HUES48 (cell line): ENCODE results near the gene OR5C1.

Source experiments
- H3K27ac ChIP-seq: one replicate; pipeline ENCODE4 v1.7.0; 2013; ENCODE audit warnings: low read depth, low read length, inconsistent platforms
- H3K27me3 ChIP-seq: 2 replicates; pipeline ENCODE4 v1.6.1; 2013; ENCODE audit warnings: mild to moderate bottlenecking, low read length; ENCODE audit not compliant: control insufficient read depth, insufficient read depth
- H3K36me3 ChIP-seq: 2 replicates; pipeline ENCODE4 v1.6.1; 2013; ENCODE audit warnings: low read length; ENCODE audit not compliant: control insufficient read depth, insufficient read depth
- H3K4me1 ChIP-seq: 2 replicates; pipeline ENCODE4 v1.6.1; 2013; ENCODE audit warnings: mild to moderate bottlenecking, low read length; ENCODE audit not compliant: control insufficient read depth, insufficient read depth
- H3K4me3 ChIP-seq: 2 replicates; pipeline ENCODE4 v1.5.1; 2013; ENCODE audit warnings: mild to moderate bottlenecking, low read depth, low read length
- H3K9ac ChIP-seq: 2 replicates; pipeline ENCODE4 v1.6.1; 2013; ENCODE audit warnings: mild to moderate bottlenecking, low read depth, low read length, moderate library complexity
- H3K9me3 ChIP-seq: 2 replicates; pipeline ENCODE4 v1.6.1; 2013; ENCODE audit warnings: low read length; ENCODE audit not compliant: control insufficient read depth, insufficient read depth

Gene OR5C1

DNA sequence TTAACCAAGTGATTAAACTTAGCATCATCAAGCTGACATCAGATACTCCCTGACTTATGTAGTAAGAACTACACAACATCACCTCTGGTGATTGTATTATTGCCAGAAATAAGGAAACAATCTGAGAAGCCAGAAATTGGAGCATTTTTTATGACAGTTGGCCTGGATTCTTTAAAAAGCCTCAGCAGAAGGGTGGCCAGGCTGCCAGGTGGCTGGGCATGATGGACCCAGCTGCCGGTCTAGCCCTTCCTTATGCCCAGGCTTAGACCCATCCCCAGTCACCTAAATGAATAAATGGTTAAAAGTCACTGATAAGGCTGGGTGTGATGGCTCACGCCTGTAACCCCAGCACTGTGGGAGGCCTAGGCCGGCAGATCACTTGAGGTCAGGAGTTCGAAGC lies 24.0 kb downstream of the OR5C1 start:
- Histone ChIP-seq H3K9me3 (no peaks in the 10 kb centered on the region), H3K4me3 (no peak overlapping the region), H3K36me3 (peaks cover 4% of the 10 kb centered on the region; the same call in 1 of the 2 replicates), H3K27ac (no peak overlapping the region), H3K27me3 (no peaks in the 10 kb centered on the region), H3K9ac (no peak overlapping the region), H3K4me1 (peaks cover 4% of the 10 kb centered on the region; the same call in 1 of the 2 replicates)

DNA sequence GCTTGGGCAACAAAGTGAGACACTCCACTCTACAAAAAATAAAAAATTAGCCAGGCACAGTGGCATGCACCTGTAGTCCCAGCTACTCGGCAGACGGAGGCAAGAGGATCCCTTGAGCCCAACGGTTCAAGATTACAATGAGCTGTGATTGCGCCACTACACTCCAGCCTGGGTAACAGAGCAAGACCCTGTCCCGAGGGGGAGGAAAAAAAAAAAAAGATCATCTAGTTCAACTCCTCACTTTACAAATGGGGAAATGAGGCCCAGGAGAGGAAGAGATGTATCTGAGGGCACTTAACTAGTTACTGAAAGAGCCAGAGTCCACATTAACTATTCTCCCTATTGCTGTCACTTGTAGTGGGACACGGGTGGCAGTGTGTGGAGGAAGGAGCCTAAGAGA lies 25.8 kb downstream of the OR5C1 start:
- H3K4me1 ChIP-seq: peaks cover 4% of the 10 kb centered on the region; the same call in 1 of the 2 replicates
- H3K4me3 ChIP-seq: no peak overlapping the region
- H3K9ac ChIP-seq: no peak overlapping the region
- H3K9me3 ChIP-seq: no peaks in the 10 kb centered on the region
- H3K27me3 ChIP-seq: no peaks in the 10 kb centered on the region
- no peak overlapping the region for H3K27ac ChIP-seq
- H3K36me3 ChIP-seq: peaks cover 19% of the 10 kb centered on the region

DNA sequence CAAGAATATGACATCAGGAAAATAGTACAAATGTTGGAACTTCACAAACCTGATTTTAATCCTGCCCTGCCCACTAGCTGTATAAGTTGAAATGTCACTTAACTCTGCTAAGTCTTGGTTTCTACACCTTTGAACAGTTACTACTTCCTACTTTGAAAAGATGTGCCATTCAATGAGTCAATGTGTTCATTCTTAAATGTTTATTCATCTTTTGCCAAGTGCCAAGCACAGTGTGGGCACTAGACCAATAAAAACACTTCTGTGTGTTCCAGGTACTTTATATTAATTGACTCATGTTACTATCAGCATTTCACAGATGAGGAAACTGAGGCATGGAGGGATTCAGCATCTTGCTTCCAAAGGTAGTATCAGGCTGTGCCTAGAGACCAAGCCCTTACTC lies 26.8 kb downstream of the OR5C1 start:
- H3K36me3 ChIP-seq: peaks cover 29% of the 10 kb centered on the region
- no peaks in the 10 kb centered on the region for H3K4me1 ChIP-seq
- H3K9me3 ChIP-seq: no peaks in the 10 kb centered on the region
- H3K27me3 ChIP-seq: no peaks in the 10 kb centered on the region
- no peak overlapping the region for H3K9ac ChIP-seq
- H3K4me3 ChIP-seq: no peak overlapping the region
- no peak overlapping the region for H3K27ac ChIP-seq

DNA sequence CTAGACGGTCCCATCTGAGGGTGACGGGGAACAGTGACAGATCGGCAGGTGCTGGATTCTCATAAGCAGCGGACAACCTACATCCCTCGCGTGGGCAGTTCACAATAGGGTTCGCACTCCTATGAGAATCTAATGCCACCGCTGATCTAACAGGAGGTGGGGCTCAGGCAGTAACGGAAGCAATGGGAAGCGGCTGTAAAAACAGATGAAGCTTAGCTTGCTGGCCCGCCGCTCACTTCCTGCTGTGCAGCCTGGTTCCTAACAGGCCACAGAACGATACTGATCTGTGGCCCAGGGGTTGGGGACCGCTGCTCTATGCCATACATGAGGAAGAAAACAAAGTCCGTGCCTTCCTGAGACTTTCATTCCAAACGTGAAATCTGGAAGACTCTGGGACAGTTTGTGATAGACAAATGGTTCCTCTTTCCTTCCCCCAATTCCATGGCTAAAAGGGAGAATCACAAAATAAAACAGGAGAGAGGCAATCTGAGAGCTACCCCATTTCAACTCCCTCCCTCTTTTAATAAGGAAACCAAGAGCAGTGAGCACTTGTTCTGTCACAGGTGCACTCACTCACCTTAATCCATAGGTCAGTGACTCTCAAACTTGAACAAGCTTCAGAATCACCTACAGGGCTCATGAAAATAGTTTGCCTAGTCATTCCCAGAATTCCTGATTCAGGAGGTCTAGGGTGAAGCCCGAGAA lies 27.6 kb downstream of the OR5C1 start:
- Histone ChIP-seq H3K4me1 (no peaks in the 10 kb centered on the region), H3K36me3 (peaks cover 36% of the 10 kb centered on the region), H3K4me3 (no peak overlapping the region), H3K9me3 (no peaks in the 10 kb centered on the region), H3K27ac (no peak overlapping the region), H3K9ac (no peak overlapping the region), H3K27me3 (no peaks in the 10 kb centered on the region)

DNA sequence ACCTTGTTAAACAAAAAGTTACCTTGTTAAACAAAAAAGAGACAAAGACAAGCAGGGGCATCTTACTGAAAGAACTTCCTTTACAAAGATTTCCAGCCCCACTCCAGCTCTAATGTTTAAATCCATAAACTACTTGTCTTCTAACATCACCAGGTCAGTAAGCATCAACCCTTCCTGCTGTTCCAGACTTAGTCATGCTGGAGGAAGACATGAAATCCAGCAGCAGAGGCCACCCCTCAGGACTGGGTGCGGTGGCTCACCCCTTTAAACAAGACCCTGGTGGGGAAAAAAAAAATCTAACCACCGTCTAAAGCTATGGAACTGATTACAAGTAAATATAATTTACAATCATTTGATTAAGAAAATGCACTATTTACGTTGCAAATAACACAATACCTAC lies 30.6 kb downstream of the OR5C1 start:
- Histone ChIP-seq H3K27ac (no peak overlapping the region), H3K36me3 (peaks cover 65% of the 10 kb centered on the region), H3K9ac (no peak overlapping the region), H3K4me3 (no peak overlapping the region), H3K9me3 (no peaks in the 10 kb centered on the region), H3K4me1 (no peaks in the 10 kb centered on the region), H3K27me3 (no peaks in the 10 kb centered on the region)

DNA sequence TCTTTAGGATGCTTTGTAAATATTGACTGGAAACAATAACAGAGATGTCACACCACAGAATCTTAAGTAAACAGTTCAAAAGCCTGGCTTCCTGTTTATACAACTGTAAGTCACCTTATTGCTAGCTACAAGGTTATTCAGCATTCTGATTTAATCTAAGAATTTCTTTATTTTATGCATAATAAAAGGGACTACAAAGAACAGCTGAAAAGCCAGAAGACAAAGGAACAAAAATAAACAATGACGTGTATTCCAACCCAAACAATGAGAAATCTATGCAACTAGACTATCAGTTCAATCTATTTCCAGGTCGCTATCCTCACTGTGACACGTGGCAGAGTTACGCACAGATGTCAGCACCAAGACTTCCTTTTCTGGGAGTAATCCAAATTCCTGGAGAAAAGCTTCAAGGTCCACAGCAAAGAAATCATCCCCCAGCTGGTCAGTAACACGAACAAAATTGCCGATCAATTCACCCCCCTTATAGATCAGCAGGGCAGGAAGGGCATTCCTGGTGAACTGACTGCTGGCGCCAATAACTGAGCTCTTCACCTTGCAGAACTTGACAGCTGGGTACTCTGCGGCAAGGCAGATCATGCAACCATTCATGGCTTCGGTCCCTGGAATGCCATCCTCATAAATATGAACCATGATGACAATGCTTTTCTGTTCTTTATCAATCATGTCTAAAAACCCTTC lies 31.2 kb downstream of the OR5C1 start:
- H3K27me3 ChIP-seq: no peaks in the 10 kb centered on the region
- no peaks in the 10 kb centered on the region for H3K4me1 ChIP-seq
- no peak overlapping the region for H3K9ac ChIP-seq
- no peak overlapping the region for H3K27ac ChIP-seq
- H3K4me3 ChIP-seq: no peak overlapping the region
- peaks cover 71% of the 10 kb centered on the region for H3K36me3 ChIP-seq
- no peaks in the 10 kb centered on the region for H3K9me3 ChIP-seq

DNA sequence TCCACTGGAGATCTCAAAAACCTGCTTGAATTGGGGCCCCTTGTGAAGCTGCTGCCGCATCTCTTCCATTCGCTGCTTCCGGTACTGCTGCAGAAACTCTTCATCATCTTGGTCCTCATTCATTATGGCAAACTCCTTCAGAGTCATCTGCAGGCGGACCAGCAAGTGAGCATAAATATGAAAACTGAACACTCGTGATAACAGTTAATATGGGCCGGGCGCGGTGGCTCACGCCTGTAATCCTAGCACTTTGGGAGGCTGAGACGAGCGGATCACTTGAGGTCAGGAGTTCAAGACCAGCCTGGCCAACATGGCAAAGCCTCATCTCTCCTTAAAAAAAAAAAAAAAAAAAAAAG lies 31.7 kb downstream of the OR5C1 start:
- no peak overlapping the region for H3K4me3 ChIP-seq

DNA sequence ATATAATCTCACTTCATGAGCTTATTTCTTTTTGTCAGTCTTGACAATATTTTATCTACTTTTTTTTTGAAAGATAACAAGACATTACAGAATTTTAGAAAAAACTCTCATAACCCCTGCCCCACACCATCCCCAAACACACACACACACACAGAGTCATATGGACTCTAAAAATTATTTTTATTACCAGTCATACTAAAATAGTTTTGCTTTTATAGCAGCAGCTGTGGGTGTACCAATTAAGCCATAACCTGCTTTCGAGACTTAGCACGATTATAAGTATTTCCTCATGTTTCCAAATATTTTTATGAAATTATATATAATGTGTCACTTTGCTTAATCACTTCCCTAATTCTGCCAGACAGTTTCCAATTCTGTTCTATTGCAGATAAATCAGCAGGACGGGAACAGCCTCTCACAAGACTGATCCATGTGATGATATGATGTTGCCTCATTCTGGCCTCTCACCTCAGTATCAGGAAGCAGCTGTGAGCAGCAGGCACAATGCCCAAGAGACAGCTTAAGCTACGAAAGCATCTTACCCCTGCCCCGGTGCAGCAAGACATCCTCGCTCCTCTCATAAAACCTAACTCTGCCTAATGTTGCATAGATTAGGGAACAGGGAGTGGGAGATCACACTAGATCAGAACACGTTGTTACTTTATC lies 32.7 kb downstream of the OR5C1 start:
- Histone ChIP-seq H3K4me3 (no peak overlapping the region), H3K4me1 (no peaks in the 10 kb centered on the region), H3K27me3 (no peaks in the 10 kb centered on the region), H3K9ac (no peak overlapping the region), H3K36me3 (peaks cover 84% of the 10 kb centered on the region), H3K9me3 (no peaks in the 10 kb centered on the region), H3K27ac (no peak overlapping the region)

More for the DNA sequence above, 31.7 kb downstream of the OR5C1 start:
- H3K27ac ChIP-seq: no peak overlapping the region
- no peaks in the 10 kb centered on the region for H3K27me3 ChIP-seq
- no peak overlapping the region for H3K9ac ChIP-seq
- no peaks in the 10 kb centered on the region for H3K9me3 ChIP-seq
- H3K36me3 ChIP-seq: peaks cover 75% of the 10 kb centered on the region
- H3K4me1 ChIP-seq: no peaks in the 10 kb centered on the region

DNA sequence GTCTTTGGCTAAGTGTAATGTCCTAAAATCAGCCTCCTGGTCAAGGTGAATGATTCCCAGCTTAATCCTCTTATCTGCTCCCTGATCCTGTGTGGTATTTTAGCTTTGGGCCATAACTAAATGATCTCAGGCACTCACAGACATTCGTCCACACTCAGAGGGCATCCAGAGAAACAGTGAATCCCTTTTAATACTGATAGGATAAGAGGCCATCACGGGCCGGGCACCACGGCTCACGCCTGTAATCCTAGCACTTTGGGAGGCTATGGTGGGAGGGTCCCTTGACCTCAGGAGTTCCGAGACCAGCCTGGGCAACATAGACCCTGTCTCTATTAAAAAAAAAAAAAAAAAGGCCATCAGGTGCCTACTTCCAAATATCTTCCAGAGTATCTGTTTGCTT lies 33.3 kb downstream of the OR5C1 start:
- Histone ChIP-seq H3K4me3 (no peak overlapping the region), H3K27me3 (no peaks in the 10 kb centered on the region), H3K9me3 (no peaks in the 10 kb centered on the region), H3K4me1 (peaks cover 6% of the 10 kb centered on the region), H3K9ac (no peak overlapping the region), H3K36me3 (peaks cover 89% of the 10 kb centered on the region), H3K27ac (no peak overlapping the region)

DNA sequence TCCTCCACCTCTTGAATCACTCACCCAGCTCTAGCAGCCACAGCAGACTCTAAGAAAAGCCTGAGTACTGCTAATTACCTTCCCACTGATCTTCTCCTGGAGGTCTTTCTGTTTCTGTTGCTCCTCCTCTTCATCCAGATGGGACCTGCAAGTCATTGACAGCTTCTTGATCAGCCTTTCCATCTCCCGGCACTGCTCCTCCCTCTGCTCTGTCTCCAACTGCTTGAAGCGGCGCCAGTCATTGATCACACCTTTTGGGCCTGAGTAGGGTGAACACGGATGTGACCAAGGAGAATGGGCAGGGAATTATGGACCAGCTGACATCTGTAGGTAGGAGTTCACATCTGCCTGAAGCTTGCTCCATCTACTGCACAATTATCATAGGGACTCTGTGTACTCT lies 34.2 kb downstream of the OR5C1 start:
- H3K36me3 ChIP-seq: peaks cover 83% of the 10 kb centered on the region

DNA sequence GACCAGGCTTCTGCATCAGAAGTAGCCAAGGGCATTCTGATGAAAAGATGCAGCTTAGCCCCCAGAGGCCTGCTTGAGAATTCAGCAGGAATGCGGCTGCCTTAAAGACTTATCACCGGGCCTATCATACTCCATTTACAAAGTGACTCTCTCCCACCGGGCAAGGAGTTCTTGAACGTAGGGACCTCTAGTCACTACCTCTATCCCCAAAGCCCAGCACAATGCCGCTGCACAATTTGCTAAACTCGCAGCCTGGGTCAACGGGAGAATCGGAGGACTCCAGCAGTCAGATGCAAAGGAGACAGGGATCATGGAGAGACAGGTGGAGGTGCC lies 39.0 kb downstream of the OR5C1 start:
- Histone ChIP-seq H3K27me3 (no peaks in the 10 kb centered on the region), H3K4me1 (peaks cover 9% of the 10 kb centered on the region), H3K4me3 (peak overlapping the region; percentile 100), H3K36me3 (peaks cover 39% of the 10 kb centered on the region), H3K27ac (peak overlapping the region; percentile 96), H3K9ac (peak overlapping the region; percentile 85), H3K9me3 (no peaks in the 10 kb centered on the region)

More for the DNA sequence above, 34.2 kb downstream of the OR5C1 start:
- Histone ChIP-seq H3K9ac (no peak overlapping the region), H3K9me3 (no peaks in the 10 kb centered on the region), H3K4me3 (no peak overlapping the region), H3K27ac (no peak overlapping the region), H3K27me3 (no peaks in the 10 kb centered on the region), H3K4me1 (peaks cover 9% of the 10 kb centered on the region)
